NCI-H1092 (cell line): ENCODE results near the gene NOTO.

Source experiments
- DNase-seq: peaks from one replicate; lab custom pipeline; 2025; lab: John Stamatoyannopoulos, UW

The NOTO gene

GRCh38 chr2:73233932-73234832 is 31.8 kb downstream of the NOTO start, which contains the start of gene CCT7:
Gene CCT7, plus strand, starts transcription at chr2:73234308. Its CDS starts 71 bp downstream, at chr2:73234379.
- DNase-seq: peak; percentile 88

- DNase-seq: no peak
These were observed 33.1 kb downstream of the NOTO start for GRCh38 chr2:73235315-73236028.

GRCh38 chr2:73237168-73237567 is 34.8 kb downstream of the NOTO start:
- DNase-seq: no peak

GRCh38 chr2:73238149-73238548 is 35.8 kb downstream of the NOTO start:
- DNase-seq: no peak

GRCh38 chr2:73238976-73239375 is 36.6 kb downstream of the NOTO start:
- no peak for DNase-seq

GRCh38 chr2:73239776-73240175 is 37.4 kb downstream of the NOTO start:
- DNase-seq: no peak

- DNase-seq: no peak
These were observed 41.7 kb downstream of the NOTO start for GRCh38 chr2:73243884-73244570.

GRCh38 chr2:73244580-73244979 is 42.2 kb downstream of the NOTO start:
- DNase-seq: no peak

- no peak for DNase-seq
These were observed 44.5 kb downstream of the NOTO start for GRCh38 chr2:73246850-73247249.

GRCh38 chr2:73249636-73250035 is 47.3 kb downstream of the NOTO start:
- DNase-seq: no peak

GRCh38 chr2:73250872-73251846 is 48.8 kb downstream of the NOTO start:
- no peak for DNase-seq

GRCh38 chr2:73252238-73253027 is 50.1 kb downstream of the NOTO start:
- DNase-seq: no peak

GRCh38 chr2:73253400-73253799 is 51.0 kb downstream of the NOTO start:
- DNase-seq: no peak

- DNase-seq: no peak
These were observed 51.5 kb downstream of the NOTO start for GRCh38 chr2:73253901-73254300.

GRCh38 chr2:73254343-73255006 is 52.1 kb downstream of the NOTO start:
- DNase-seq: no peak

GRCh38 chr2:73255007-73255644 is 52.8 kb downstream of the NOTO start:
- DNase-seq: no peak

- DNase-seq: no peak
These were observed 53.7 kb downstream of the NOTO start for GRCh38 chr2:73255907-73256617.

- DNase-seq: no peak
These were observed 54.2 kb downstream of the NOTO start for GRCh38 chr2:73256618-73256922.

- DNase-seq: no peak
These were observed 54.6 kb downstream of the NOTO start for GRCh38 chr2:73257021-73257420.
